HG03460 (cell line): Measurements from ENCODE around the gene ADI1.
"Not testable (repeated sequence)": the region's sequence is repeated elsewhere in the genome, so short reads cannot be mapped to it uniquely, and the experiment has no call there.

Source experiments
- ATAC-seq: cut with Tn5 transposase; IDR thresholded peaks from one replicate; pipeline ENCODE4 v1.9.1; 2021; ENCODE audit not compliant: unreplicated experiment

The ADI1 gene

GRCh38 chr2:3450385-3451010 lies 68.8 kb downstream of the ADI1 start:
- no peak for ATAC-seq

- ATAC-seq: no peak
These were observed 69.4 kb downstream of the ADI1 start for GRCh38 chr2:3449936-3450335.

GRCh38 chr2:3449086-3449485 lies 70.2 kb downstream of the ADI1 start:
- ATAC-seq: no peak

- ATAC-seq: not testable (repeated sequence)
These were observed 70.9 kb downstream of the ADI1 start for GRCh38 chr2:3448441-3448911.

GRCh38 chr2:3447789-3448317 lies 71.5 kb downstream of the ADI1 start:
- no peak for ATAC-seq
